ENCODE data around the gene FAM124A.

DNA sequence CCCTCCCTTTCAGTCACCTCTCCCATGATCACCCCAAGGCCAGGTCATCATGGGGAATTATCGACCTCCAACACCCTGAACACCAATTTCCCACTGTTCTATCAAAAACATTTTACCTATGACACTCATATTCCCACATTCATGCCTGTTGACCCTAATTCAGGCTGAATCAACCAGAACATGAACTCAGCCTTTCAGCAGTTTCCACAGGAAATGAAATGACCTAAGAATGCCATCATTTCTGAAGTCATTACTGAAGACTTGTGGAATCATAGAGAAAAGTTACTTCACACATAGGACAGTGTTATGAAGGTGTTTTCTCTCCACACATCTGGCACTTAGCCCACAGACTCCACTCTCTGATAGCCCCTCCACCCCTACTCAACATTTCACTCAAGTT, 29.9 kb upstream of the FAM124A start:
- TF ChIP-seq, protein P1, sequence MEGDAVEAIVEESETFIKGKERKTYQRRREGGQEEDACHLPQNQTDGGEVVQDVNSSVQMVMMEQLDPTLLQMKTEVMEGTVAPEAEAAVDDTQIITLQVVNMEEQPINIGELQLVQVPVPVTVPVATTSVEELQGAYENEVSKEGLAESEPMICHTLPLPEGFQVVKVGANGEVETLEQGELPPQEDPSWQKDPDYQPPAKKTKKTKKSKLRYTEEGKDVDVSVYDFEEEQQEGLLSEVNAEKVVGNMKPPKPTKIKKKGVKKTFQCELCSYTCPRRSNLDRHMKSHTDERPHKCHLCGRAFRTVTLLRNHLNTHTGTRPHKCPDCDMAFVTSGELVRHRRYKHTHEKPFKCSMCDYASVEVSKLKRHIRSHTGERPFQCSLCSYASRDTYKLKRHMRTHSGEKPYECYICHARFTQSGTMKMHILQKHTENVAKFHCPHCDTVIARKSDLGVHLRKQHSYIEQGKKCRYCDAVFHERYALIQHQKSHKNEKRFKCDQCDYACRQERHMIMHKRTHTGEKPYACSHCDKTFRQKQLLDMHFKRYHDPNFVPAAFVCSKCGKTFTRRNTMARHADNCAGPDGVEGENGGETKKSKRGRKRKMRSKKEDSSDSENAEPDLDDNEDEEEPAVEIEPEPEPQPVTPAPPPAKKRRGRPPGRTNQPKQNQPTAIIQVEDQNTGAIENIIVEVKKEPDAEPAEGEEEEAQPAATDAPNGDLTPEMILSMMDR (IDR thresholded peaks at IDR 0.05): no peak
- no peak for TF ChIP-seq POLR2A (IDR thresholded peaks at IDR 0.05)
- no peak for TF ChIP-seq POLR2AphosphoS5 (IDR thresholded peaks at IDR 0.05)

All from upper lobe of left lung (tissue), 4 donors.